ENCODE data around the gene MPZ. TPM values are rescaled to one million over a fixed set of nuclear protein-coding genes. Genes with fewer than 3 reads are reported as not detected.

MPZ gene
- total RNA-seq, 2 donors from 2014 or later: 1.7 to 3.3 TPM

DNA sequence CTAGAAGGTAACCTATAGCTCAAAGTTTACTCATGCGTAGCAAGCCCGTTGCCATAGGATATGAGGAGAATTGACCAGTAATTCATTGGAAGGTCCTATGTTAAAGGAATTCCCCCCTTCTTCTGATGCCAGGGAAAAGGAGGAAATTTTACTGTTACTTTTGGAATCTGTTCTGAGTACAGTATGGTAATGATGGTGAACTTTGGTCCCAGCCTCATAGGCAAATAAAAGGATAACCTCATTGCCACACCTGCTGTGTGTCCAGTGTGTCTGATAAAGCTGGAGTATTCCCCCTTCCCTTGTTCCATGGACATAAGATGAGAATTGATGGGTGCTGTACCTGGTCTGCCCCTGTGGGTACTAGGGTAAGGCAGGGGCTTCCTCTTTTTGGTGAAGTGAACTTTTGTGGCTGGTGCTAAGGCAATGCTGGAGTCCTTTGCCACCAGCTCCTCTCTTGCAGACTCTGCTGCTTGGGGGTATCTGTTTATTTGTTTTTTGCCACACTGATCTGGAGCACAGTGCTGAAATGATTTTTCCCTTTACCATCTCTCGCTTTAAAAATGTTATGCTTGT is 22.2 kb downstream of the MPZ start:
- no peaks in the 10 kb centered on the region for H3K9me3 ChIP-seq (ENCODE audit: control insufficient read depth, low read length)
- peaks cover 10% of the 10 kb centered on the region for H3K27me3 Mint-ChIP-seq (ENCODE audit: insufficient read depth)

DNA sequence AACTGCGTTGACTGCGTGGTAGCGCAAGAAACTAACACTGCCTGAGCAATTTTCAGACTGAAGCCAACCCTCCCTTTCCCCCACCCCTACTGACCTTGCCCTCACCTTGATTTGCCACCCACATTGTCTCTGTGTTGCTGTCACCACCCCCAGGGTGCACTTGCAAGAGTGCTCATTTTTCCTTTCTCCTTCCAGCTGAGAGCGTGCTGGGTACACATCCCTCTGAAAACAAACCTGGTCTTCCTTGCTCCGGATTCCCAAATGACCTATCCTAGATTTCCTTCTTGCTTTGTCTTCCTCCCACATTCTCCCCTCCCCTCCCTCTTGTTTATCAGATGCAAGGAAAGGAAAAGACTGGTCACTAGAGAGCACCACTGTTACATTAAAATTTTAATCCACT is 24.2 kb downstream of the MPZ start:
- Mint-ChIP-seq H3K36me3 (ENCODE audit: low read depth) (peaks cover 4% of the 10 kb centered on the region), H3K27ac (no peak overlapping the region), H3K9me3 (peaks cover 13% of the 10 kb centered on the region), H3K4me1 (peaks cover 21% of the 10 kb centered on the region), H3K27me3 (ENCODE audit: insufficient read depth) (peaks cover 12% of the 10 kb centered on the region), H3K4me3 (no peak overlapping the region)
- 74 to 79% methylated on average over 2 to 5 of the region's 5 CpGs for WGBS, 2 experiments (ENCODE audit: insufficient coverage in 1 of 2, insufficient read length in 1 of 2)
- no peaks in the 10 kb centered on the region for H3K36me3 ChIP-seq (ENCODE audit: control insufficient read depth, insufficient read depth, low read length)
- TF ChIP-seq, protein P1, sequence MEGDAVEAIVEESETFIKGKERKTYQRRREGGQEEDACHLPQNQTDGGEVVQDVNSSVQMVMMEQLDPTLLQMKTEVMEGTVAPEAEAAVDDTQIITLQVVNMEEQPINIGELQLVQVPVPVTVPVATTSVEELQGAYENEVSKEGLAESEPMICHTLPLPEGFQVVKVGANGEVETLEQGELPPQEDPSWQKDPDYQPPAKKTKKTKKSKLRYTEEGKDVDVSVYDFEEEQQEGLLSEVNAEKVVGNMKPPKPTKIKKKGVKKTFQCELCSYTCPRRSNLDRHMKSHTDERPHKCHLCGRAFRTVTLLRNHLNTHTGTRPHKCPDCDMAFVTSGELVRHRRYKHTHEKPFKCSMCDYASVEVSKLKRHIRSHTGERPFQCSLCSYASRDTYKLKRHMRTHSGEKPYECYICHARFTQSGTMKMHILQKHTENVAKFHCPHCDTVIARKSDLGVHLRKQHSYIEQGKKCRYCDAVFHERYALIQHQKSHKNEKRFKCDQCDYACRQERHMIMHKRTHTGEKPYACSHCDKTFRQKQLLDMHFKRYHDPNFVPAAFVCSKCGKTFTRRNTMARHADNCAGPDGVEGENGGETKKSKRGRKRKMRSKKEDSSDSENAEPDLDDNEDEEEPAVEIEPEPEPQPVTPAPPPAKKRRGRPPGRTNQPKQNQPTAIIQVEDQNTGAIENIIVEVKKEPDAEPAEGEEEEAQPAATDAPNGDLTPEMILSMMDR (conservative IDR thresholded peaks at IDR 0.05): peak; percentile 11
- DNase-seq: no peak
- H3K27ac ChIP-seq (ENCODE audit: low read depth, low read length): no peak overlapping the region
- H3K9me3 ChIP-seq (ENCODE audit: control insufficient read depth, low read length): no peaks in the 10 kb centered on the region
- no peak overlapping the region for H3K9ac ChIP-seq (ENCODE audit: extremely low read depth, low read length, poor library complexity, severe bottlenecking)
- no peak overlapping the region for H3K4me3 ChIP-seq (ENCODE audit: low read length)
- peaks cover 5% of the 10 kb centered on the region for H3K27me3 ChIP-seq (ENCODE audit: control insufficient read depth, insufficient read depth, low read length, poor library complexity, severe bottlenecking)
- H3K4me1 ChIP-seq (ENCODE audit: control insufficient read depth, insufficient read depth, low read length): no peaks in the 10 kb centered on the region

More for the DNA sequence above, 22.2 kb downstream of the MPZ start:
- no peak overlapping the region for H3K4me3 ChIP-seq (ENCODE audit: low read length)
- no peaks in the 10 kb centered on the region for H3K36me3 ChIP-seq (ENCODE audit: control insufficient read depth, insufficient read depth, low read length)
- Mint-ChIP-seq H3K4me3 (no peak overlapping the region), H3K9me3 (peaks cover 5% of the 10 kb centered on the region), H3K36me3 (ENCODE audit: low read depth) (peaks cover 1% of the 10 kb centered on the region), H3K4me1 (peaks cover 25% of the 10 kb centered on the region), H3K27ac (no peak overlapping the region)
- 98 to 100% methylated on average over 1 to 3 of the region's 3 CpGs for WGBS, 2 experiments (ENCODE audit: insufficient coverage in 1 of 2, insufficient read length in 1 of 2)
- DNase-seq: no peak
- no peak overlapping the region for H3K27ac ChIP-seq (ENCODE audit: low read depth, low read length)
- H3K27me3 ChIP-seq (ENCODE audit: control insufficient read depth, insufficient read depth, low read length, poor library complexity, severe bottlenecking): peaks cover 5% of the 10 kb centered on the region
- TF ChIP-seq, protein P1 (conservative IDR thresholded peaks at IDR 0.05): no peak
- no peak overlapping the region for H3K9ac ChIP-seq (ENCODE audit: extremely low read depth, low read length, poor library complexity, severe bottlenecking)
- H3K4me1 ChIP-seq (ENCODE audit: control insufficient read depth, insufficient read depth, low read length): no peaks in the 10 kb centered on the region

DNA sequence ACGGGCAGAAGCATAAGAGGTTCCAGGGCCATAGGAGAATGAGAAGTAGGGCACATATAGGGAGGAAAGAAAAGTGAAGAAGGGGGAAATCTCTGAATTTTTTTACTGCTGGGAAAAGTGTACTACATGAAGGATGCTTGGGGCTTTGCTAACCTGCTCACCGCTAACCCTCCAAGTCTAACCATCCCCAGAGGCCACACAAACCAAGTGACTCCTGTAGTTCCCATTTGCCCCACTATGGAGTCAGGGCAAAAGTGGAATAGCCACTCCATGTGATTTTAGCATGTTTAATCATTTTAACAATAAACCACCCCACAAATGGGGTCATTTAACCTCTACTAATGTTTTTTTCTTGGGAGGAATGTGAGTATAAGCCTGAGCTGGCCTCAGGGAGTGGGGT is 24.7 kb downstream of the MPZ start:
- Histone ChIP-seq H3K9ac (ENCODE audit: extremely low read depth, low read length, poor library complexity, severe bottlenecking) (no peak overlapping the region), H3K9me3 (ENCODE audit: control insufficient read depth, low read length) (no peaks in the 10 kb centered on the region), H3K4me1 (ENCODE audit: control insufficient read depth, insufficient read depth, low read length) (no peaks in the 10 kb centered on the region), H3K4me3 (ENCODE audit: low read length) (no peak overlapping the region), H3K27me3 (ENCODE audit: control insufficient read depth, insufficient read depth, low read length, poor library complexity, severe bottlenecking) (peaks cover 5% of the 10 kb centered on the region), H3K36me3 (ENCODE audit: control insufficient read depth, insufficient read depth, low read length) (no peaks in the 10 kb centered on the region), H3K27ac (ENCODE audit: low read depth, low read length) (no peak overlapping the region)
- H3K4me3 Mint-ChIP-seq: no peak overlapping the region
- TF ChIP-seq, protein P1 (conservative IDR thresholded peaks at IDR 0.05): peak; percentile 15
- H3K27ac Mint-ChIP-seq: no peak overlapping the region
- H3K27me3 Mint-ChIP-seq (ENCODE audit: insufficient read depth): peaks cover 14% of the 10 kb centered on the region
- H3K36me3 Mint-ChIP-seq (ENCODE audit: low read depth): peaks cover 4% of the 10 kb centered on the region
- H3K9me3 Mint-ChIP-seq: peaks cover 13% of the 10 kb centered on the region
- DNase-seq: no peak
- H3K4me1 Mint-ChIP-seq: peaks cover 22% of the 10 kb centered on the region
- WGBS, 2 experiments (ENCODE audit: insufficient coverage in 1 of 2, insufficient read length in 1 of 2): 90 to 100% methylated on average over 1 to 2 of the region's 2 CpGs
